ENCODE data around the gene AOC2. TPM values are rescaled to one million over a fixed set of nuclear protein-coding genes. Genes with fewer than 3 reads are reported as not detected.

Gene AOC2
- total RNA-seq, 1 donor from 2014 or later: 6.2 TPM

DNA sequence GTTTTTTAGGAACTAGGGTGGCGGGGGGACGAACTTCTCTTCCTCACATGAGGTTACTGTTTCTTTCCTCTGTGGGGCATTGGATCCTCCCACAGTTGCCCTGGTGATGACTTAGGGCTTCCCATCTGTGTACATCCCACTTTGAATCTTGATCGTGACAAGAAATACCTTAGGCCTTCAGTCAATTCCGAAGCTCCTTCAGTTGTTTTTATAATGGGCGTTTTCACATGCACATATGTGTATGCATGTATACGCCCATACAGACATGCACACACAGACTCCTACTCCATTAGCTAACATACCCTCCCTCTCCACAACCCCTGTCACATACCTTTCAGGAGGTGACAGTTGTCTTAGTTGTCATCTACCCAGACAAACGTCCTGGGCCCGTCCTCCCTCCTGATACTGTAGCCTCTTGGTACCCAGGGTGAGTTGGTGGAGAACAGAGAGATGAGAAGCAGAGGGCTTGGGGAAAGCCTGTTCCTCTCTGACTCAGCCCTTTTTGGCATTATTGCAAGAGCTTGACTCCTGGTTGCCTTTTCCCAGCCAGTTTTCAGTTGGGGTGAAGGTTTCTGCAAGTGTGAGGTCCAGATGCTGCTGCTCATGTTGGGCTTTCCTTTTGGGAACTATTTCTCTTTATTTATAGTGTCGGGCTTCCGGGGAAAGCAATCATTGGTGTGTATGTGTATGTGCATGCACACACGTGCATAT lies 2.2 kb upstream of the AOC2 start:
- peak overlapping the region; percentile 22 for H3K27ac Mint-ChIP-seq (ENCODE audit: unreplicated experiment)
- no peaks in the 10 kb centered on the region for H3K27me3 Mint-ChIP-seq (ENCODE audit: unreplicated experiment)
- no peaks in the 10 kb centered on the region for H3K9me3 Mint-ChIP-seq (ENCODE audit: unreplicated experiment)
- peaks cover 47% of the 10 kb centered on the region for H3K36me3 Mint-ChIP-seq (ENCODE audit: low read depth, unreplicated experiment)
- no peak for DNase-seq (ENCODE audit: low spot score)
- TF ChIP-seq, protein P1, sequence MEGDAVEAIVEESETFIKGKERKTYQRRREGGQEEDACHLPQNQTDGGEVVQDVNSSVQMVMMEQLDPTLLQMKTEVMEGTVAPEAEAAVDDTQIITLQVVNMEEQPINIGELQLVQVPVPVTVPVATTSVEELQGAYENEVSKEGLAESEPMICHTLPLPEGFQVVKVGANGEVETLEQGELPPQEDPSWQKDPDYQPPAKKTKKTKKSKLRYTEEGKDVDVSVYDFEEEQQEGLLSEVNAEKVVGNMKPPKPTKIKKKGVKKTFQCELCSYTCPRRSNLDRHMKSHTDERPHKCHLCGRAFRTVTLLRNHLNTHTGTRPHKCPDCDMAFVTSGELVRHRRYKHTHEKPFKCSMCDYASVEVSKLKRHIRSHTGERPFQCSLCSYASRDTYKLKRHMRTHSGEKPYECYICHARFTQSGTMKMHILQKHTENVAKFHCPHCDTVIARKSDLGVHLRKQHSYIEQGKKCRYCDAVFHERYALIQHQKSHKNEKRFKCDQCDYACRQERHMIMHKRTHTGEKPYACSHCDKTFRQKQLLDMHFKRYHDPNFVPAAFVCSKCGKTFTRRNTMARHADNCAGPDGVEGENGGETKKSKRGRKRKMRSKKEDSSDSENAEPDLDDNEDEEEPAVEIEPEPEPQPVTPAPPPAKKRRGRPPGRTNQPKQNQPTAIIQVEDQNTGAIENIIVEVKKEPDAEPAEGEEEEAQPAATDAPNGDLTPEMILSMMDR (IDR thresholded peaks at IDR 0.05; ENCODE audit: unreplicated experiment): no peak
- no peak overlapping the region for H3K4me3 Mint-ChIP-seq (ENCODE audit: unreplicated experiment)
- H3K4me1 Mint-ChIP-seq (ENCODE audit: unreplicated experiment): no peaks in the 10 kb centered on the region

DNA sequence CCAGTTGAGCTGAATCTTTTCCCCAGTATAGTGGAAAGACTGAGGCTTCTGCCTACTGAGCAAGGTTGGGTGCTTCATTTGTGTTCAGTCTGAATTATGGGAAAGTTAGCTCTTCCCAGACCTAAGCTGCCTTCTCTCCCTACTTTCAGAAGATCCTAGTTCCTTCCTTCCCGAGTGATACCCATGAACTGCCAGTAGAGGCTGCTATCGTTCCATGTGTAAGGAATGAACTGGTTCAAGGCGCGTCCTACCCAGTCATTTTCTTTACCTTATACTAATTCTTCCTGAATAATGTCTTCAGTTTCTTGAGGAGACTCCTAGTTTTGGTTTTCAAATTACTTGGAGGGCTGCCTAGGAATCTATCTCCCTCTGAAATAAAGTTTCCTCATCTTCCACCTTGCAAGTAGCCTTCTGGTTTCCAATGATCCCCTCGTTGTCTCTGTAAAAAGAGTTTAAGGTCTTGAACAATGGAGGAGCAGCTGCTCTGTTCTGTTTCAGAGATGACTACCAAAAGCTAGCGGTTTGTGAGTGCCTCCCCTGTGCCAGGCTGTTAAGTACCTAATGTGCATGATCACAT lies 934 bp upstream of the AOC2 start:
- no peaks in the 10 kb centered on the region for H3K27me3 Mint-ChIP-seq (ENCODE audit: unreplicated experiment)
- peaks cover 42% of the 10 kb centered on the region for H3K36me3 Mint-ChIP-seq (ENCODE audit: low read depth, unreplicated experiment)
- peak; percentile 48 for DNase-seq (ENCODE audit: low spot score)
- TF ChIP-seq, protein P1 (IDR thresholded peaks at IDR 0.05; ENCODE audit: unreplicated experiment): peak; percentile 57
- H3K4me1 Mint-ChIP-seq (ENCODE audit: unreplicated experiment): no peaks in the 10 kb centered on the region
- H3K4me3 Mint-ChIP-seq (ENCODE audit: unreplicated experiment): peak overlapping the region; percentile 21
- no peak overlapping the region for H3K27ac Mint-ChIP-seq (ENCODE audit: unreplicated experiment)
- H3K9me3 Mint-ChIP-seq (ENCODE audit: unreplicated experiment): no peaks in the 10 kb centered on the region

DNA sequence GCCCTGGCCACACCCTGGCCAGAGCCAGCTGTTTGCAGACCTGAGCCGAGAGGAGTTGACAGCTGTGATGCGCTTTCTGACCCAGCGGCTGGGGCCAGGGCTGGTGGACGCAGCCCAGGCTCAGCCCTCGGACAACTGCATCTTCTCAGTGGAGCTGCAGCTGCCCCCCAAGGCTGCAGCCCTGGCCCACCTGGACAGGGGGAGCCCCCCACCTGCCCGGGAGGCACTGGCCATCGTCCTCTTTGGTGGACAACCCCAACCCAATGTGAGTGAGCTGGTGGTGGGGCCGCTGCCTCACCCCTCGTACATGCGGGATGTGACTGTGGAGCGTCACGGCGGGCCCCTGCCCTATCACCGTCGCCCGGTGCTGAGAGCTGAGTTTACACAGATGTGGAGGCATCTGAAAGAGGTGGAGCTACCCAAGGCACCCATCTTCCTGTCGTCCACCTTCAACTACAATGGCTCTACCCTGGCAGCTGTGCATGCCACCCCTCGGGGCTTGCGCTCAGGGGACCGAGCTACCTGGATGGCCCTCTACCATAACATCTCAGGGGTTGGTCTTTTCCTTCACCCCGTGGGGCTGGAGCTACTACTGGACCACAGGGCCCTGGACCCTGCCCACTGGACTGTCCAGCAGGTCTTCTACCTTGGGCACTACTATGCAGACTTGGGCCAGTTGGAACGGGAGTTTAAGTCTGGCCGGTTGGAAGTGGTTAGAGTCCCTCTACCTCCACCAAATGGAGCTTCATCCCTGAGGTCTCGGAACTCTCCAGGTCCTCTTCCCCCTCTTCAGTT lies 578 bp downstream of the AOC2 start:
- Mint-ChIP-seq H3K4me3 (ENCODE audit: unreplicated experiment) (no peak overlapping the region), H3K27ac (ENCODE audit: unreplicated experiment) (no peak overlapping the region), H3K9me3 (ENCODE audit: unreplicated experiment) (no peaks in the 10 kb centered on the region), H3K36me3 (ENCODE audit: low read depth, unreplicated experiment) (peaks cover 30% of the 10 kb centered on the region), H3K27me3 (ENCODE audit: unreplicated experiment) (peaks cover under 1% of the 10 kb centered on the region), H3K4me1 (ENCODE audit: unreplicated experiment) (no peaks in the 10 kb centered on the region)
- no peak for DNase-seq (ENCODE audit: low spot score)
- TF ChIP-seq, protein P1 (IDR thresholded peaks at IDR 0.05; ENCODE audit: unreplicated experiment): no peak

DNA sequence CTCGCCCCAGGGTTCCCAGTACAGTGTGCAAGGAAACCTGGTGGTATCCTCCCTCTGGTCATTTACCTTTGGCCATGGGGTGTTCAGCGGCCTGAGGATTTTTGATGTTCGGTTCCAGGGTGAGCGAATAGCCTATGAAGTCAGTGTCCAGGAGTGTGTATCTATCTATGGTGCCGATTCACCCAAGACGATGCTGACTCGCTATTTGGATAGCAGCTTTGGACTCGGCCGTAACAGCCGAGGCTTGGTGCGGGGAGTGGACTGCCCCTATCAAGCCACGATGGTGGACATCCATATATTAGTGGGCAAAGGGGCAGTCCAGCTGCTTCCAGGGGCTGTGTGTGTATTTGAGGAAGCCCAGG lies 1.2 kb downstream of the AOC2 start:
- no peaks in the 10 kb centered on the region for H3K9me3 Mint-ChIP-seq (ENCODE audit: unreplicated experiment)
- H3K27me3 Mint-ChIP-seq (ENCODE audit: unreplicated experiment): peaks cover 4% of the 10 kb centered on the region
- H3K27ac Mint-ChIP-seq (ENCODE audit: unreplicated experiment): no peak overlapping the region
- H3K4me3 Mint-ChIP-seq (ENCODE audit: unreplicated experiment): no peak overlapping the region
- no peak for DNase-seq (ENCODE audit: low spot score)
- peaks cover 30% of the 10 kb centered on the region for H3K36me3 Mint-ChIP-seq (ENCODE audit: low read depth, unreplicated experiment)
- TF ChIP-seq, protein P1 (IDR thresholded peaks at IDR 0.05; ENCODE audit: unreplicated experiment): no peak
- H3K4me1 Mint-ChIP-seq (ENCODE audit: unreplicated experiment): peaks cover 3% of the 10 kb centered on the region
